Karpas-422 (cell line): ENCODE results near the gene CDC25B. TPM values are rescaled to one million over a fixed set of nuclear protein-coding genes. Genes with fewer than 3 reads are reported as not detected.
A peak's percentile ranks its signal among the peaks of the same experiment; 100 is the strongest.

Experiments used
- DNase-seq: peaks from one replicate; pipeline ENCODE4 v3.0.0-alpha.2; 2015
- H2AFZ ChIP-seq: fragments of 200-600 bp; sonication (generic); 2 replicates; pipeline ENCODE4 v1.6.1; 2014; ENCODE audit warnings: antibody characterized with exemption, low read length, mixed read lengths
- H3K27ac ChIP-seq: fragments of 200-600 bp; sonication (generic); 2 replicates; pipeline ENCODE4 v1.5.1; 2014; ENCODE audit warnings: mild to moderate bottlenecking, low read length, moderate library complexity
- H3K27me3 ChIP-seq: fragments of 200-600 bp; sonication (generic); 2 replicates; pipeline ENCODE4 v1.6.1; 2014; ENCODE audit warnings: low read length, mixed read lengths
- H3K36me3 ChIP-seq: fragments of 200-600 bp; sonication (generic); 2 replicates; pipeline ENCODE4 v1.6.1; 2014; ENCODE audit warnings: low read length, mixed read lengths; ENCODE audit not compliant: insufficient read depth
- H3K4me1 ChIP-seq: fragments of 200-600 bp; sonication (generic); 2 replicates; pipeline ENCODE4 v1.6.1; 2014; ENCODE audit warnings: mild to moderate bottlenecking, low read length, mixed read lengths
- H3K4me2 ChIP-seq: fragments of 200-600 bp; sonication (generic); 2 replicates; pipeline ENCODE4 v1.6.1; 2014; ENCODE audit warnings: low read length, low read depth, mild to moderate bottlenecking; ENCODE audit not compliant: poor library complexity, severe bottlenecking
- H3K4me3 ChIP-seq: fragments of 200-600 bp; sonication (generic); 2 replicates; pipeline ENCODE4 v1.5.1; 2014; ENCODE audit warnings: mild to moderate bottlenecking, antibody characterized with exemption, low read length, mixed read lengths
- H3K79me2 ChIP-seq: fragments of 200-600 bp; sonication (generic); 2 replicates; pipeline ENCODE4 v1.6.1; 2014; ENCODE audit warnings: mild to moderate bottlenecking, low read length, mixed read lengths
- H3K9ac ChIP-seq: fragments of 200-600 bp; sonication (generic); 2 replicates; pipeline ENCODE4 v1.6.0; 2014; ENCODE audit warnings: low read length
- H3K9me2 ChIP-seq: fragments of 200-600 bp; sonication (generic), shearing (Covaris generic); replicated peaks from 2 replicates; pipeline ENCODE4 v1.6.0; 2014; ENCODE audit warnings: mild to moderate bottlenecking, low read length, moderate library complexity; ENCODE audit not compliant: insufficient read depth
- H3K9me3 ChIP-seq: fragments of 300-700, 200-600 bp; sonication (generic); 2 replicates; pipeline ENCODE4 v1.6.1; 2014; ENCODE audit warnings: low read length, mixed read lengths
- H4K20me1 ChIP-seq: fragments of 200-600 bp; sonication (generic); 2 replicates; pipeline ENCODE4 v1.6.1; 2014; ENCODE audit warnings: mild to moderate bottlenecking, antibody characterized with exemption, low read length, low read depth; ENCODE audit not compliant: insufficient read depth
- total RNA-seq: library from RNA; depleted of rRNA; stranded (reverse); fragments of >200 nt; shearing (Covaris generic); gene quantifications from 2 replicates; pipeline ENCODE4 v1.2.3, GENCODE V29; 2014; ENCODE audit warnings: low replicate concordance

CDC25B gene
- total RNA-seq, 1 experiment from 2014 or later: 11.7 TPM

DNA sequence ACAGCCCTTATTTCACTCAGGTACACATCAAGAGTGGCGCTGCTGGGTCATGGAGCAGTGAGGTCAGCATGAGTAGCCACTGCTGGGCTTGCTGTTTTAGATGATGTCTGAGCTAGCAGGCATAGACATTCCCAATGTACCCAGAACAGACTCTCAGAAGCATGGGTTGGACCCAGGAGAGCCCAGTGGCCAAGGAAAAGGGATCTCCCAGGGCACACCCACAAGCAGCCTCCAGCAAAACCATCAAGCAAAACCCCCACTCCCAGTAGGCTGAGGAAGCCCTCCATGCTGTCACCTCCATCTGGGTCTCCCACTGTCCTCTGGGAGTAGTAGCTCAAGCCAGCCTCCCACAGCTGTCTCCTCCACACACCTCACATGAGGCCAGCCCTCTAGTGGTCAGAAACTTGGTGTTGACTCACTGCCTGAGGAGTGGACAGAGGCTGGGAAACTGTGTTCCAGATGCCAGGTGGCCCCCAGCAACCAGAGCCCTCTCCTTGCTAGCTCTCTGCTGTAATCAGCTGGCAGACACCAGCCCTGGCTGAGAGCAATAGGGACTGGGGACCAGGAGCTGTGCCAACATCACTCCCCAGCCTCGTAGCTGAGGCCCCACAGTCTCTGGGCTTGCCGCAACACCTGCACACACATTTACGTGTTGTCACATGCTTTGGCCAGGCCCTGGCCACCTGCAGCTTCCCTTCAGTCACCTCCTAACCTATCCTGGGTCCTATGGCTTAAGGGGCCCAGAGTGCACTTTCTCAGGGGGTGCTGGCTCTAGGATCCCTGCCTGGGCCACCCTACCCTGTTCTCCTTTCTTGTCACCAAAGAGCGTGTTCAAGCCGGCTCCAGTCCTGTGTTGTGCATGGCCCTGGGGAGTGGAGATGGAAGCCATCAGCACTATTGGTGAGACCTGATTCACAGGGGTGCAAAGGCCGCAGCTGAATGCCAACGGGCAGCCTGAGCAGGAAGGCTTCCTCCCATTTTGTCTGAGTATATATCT lies 22.3 kb downstream of the CDC25B start:
- no peak overlapping the region for H3K27ac ChIP-seq
- no peaks in the 10 kb centered on the region for H3K9me2 ChIP-seq
- H4K20me1 ChIP-seq: no peaks in the 10 kb centered on the region
- H3K79me2 ChIP-seq: peaks cover 13% of the 10 kb centered on the region
- H3K9me3 ChIP-seq: no peaks in the 10 kb centered on the region
- peaks cover 21% of the 10 kb centered on the region for H3K4me1 ChIP-seq
- peak; percentile 73 for DNase-seq
- H3K9ac ChIP-seq: no peak overlapping the region
- no peaks in the 10 kb centered on the region for H3K27me3 ChIP-seq
- H3K36me3 ChIP-seq: 0 out of 2 replicates have a peak, but pooled peaks cover 5% of the 10 kb centered on the region
- H2AFZ ChIP-seq: no peak overlapping the region
- no peak overlapping the region for H3K4me3 ChIP-seq
- no peak overlapping the region for H3K4me2 ChIP-seq

DNA sequence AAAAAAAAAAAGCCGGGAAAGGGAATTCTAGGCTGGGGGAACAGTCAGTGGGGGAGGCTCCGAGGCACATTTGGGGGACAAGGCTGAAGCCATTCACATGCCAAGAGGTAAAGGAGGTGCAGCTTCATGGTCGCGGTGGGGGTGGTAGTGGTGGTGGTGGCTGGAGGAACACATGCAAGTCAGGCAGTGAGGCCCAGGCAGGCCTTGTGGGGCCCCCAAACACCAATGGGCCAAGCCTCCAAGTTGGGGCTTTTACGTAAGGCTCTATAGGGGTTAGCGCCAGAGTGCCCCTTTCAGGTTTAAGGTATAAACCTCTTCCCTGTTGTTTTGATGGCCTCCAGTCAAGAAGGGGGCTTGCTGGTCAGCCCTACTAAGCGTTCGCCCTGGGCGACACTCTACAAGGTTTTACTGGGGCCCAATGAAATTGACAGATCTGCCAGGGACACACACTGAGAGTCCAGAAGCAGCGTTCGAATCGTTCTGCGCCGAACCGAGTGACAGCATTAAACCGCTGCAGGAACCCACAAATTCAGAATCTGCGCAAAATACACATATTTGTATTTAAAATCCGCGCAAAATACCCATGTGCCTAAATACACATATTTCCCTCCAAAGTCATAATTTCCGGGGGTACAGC lies 23.4 kb downstream of the CDC25B start:
- Histone ChIP-seq H3K27me3 (no peaks in the 10 kb centered on the region), H3K4me3 (peak overlapping the region; percentile 69), H3K4me1 (peaks cover 21% of the 10 kb centered on the region), H3K9me3 (no peaks in the 10 kb centered on the region), H3K79me2 (peaks cover 13% of the 10 kb centered on the region), H2AFZ (peak overlapping the region; percentile 93), H3K9me2 (no peaks in the 10 kb centered on the region), H3K36me3 (0 out of 2 replicates have a peak, but pooled peaks cover 5% of the 10 kb centered on the region), H3K27ac (peak overlapping the region; percentile 44), H4K20me1 (no peaks in the 10 kb centered on the region), H3K9ac (peak overlapping the region; percentile 82), H3K4me2 (peak overlapping the region; percentile 81)
- DNase-seq: peak; percentile 60

DNA sequence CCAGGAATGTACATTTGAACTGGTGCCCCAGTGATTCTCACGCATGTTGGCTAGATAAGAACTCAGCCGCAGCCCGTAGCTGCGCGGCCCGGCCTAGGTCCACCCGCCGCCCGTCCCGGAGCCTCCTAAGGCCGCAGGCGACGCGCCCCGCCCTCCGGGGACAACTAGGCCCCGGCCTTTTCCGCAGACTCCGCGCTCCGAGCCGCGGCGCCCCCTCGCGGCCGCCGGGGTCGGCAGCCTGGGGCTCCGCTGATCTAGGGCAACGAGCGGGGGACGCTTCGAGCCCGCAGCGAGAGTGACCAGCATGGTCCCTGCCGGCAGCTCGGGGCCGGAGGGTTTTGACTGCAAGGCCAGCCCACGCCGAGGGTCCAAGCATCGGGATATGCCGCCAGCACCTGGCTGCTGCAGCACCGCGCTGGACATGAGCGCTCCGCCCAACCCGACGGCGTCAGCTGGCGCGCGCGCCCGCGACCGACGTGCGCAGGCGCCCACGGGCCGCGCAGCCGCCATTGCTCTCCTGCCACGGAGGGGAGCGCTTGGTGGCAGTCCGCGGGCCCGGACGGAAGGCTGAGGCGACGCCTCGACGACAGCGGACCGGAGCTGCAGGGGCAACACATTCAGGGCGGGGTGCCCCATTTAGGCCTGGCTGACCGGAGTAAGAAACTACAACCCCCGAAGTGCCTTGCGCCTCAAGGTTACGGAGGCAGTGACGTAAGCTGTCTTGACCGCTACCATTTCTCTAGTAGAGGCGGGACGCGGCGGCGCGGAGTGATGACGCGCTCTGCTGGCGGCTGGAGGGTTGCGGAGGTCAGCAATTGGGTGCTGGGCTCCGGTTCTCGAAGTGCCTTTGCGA lies 24.2 kb downstream of the CDC25B start, which contains the start of gene AP5S1:
TSS of gene AP5S1 (plus strand) at position 500 of the 853 bp plus-strand sequence. CDS start 1,571 bp downstream, outside the sequence.
- H3K27ac ChIP-seq: peak within 1 kb of the TSS; percentile 44
- H4K20me1 ChIP-seq: no peaks in the 10 kb centered on the region
- H3K9me3 ChIP-seq: no peaks in the 10 kb centered on the region
- H3K9ac ChIP-seq: peak within 1 kb of the TSS; percentile 82
- H3K36me3 ChIP-seq: 0 out of 2 replicates have a peak, but pooled peaks cover 5% of the 10 kb centered on the region
- peaks cover 21% of the 10 kb centered on the region for H3K4me1 ChIP-seq
- H3K4me3 ChIP-seq: peak within 1 kb of the TSS; percentile 69
- peak within 1 kb of the TSS; percentile 81 for H3K4me2 ChIP-seq
- DNase-seq: peak; percentile 98
- peak within 1 kb of the TSS; percentile 93 for H2AFZ ChIP-seq
- H3K27me3 ChIP-seq: no peaks in the 10 kb centered on the region
- peaks cover 13% of the 10 kb centered on the region for H3K79me2 ChIP-seq
- no peaks in the 10 kb centered on the region for H3K9me2 ChIP-seq

DNA sequence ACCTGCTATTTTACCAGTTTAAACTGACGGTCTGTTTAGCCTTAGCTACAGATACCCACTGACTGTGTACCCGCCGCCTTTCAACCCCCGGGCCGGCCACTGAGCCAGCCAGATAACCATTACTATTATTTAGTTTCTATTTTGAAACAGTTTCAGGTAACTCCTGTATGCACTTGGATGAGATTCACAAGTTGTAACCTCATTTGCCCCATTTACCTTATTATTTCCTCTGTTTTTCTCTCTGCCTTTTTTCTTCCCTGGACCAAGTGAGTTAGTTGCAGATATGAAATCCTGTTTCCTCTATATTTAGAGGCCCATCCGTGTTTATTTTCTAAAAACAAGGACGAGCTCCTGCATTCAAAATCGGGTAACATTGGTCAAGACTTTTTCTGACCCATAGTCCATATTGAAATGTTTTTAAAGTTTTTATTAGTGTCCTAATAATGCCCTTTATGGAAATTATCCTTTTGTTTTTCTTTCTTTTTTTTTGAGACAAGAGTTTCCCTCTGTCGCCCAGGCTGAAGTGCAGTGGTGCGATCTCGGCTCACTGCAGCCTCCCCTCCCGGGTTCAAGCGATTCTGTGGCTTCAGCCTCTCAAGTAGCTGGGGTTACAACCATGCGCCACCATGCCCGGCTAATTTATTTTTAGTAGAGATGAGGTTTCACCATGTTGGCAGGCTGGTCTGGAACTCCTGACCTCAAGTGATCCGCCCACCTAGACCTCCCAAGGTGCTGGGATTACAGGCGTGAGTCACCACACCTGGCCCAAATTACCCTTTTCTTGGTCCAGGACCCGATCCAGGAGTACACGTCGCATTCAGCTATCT lies 25.0 kb downstream of the CDC25B start:
- H3K9me3 ChIP-seq: no peaks in the 10 kb centered on the region
- H3K27me3 ChIP-seq: no peaks in the 10 kb centered on the region
- H2AFZ ChIP-seq: peak overlapping the region; percentile 25
- peaks cover 13% of the 10 kb centered on the region for H3K79me2 ChIP-seq
- 0 out of 2 replicates have a peak, but pooled peaks cover 5% of the 10 kb centered on the region for H3K36me3 ChIP-seq
- H3K4me1 ChIP-seq: peaks cover 21% of the 10 kb centered on the region
- no peaks in the 10 kb centered on the region for H3K9me2 ChIP-seq
- peak overlapping the region; percentile 81 for H3K4me2 ChIP-seq
- H3K9ac ChIP-seq: peak overlapping the region; percentile 82
- H4K20me1 ChIP-seq: no peaks in the 10 kb centered on the region
- H3K4me3 ChIP-seq: peak overlapping the region; percentile 69
- no peak for DNase-seq
- H3K27ac ChIP-seq: peak overlapping the region; percentile 44

DNA sequence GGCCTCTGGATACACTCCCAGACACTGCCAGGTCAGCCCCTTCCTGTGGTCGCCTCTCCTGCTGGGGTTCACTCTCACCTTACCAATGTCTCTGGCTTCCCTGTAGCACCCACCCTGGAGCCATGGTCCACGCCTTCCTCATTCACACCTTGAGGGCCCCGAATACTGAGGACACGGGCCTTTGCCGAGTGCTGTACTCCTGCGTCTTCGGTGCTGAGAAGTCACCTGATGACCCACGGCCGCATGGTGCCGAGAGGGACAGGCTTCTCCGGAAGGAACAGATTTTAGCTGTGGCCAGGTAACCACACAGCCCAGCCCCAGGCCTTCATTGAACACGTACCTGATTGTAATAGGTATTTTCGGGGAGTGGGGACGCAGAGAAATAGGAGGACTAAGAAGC lies 25.9 kb downstream of the CDC25B start:
- 0 out of 2 replicates have a peak, but pooled peaks cover 5% of the 10 kb centered on the region for H3K36me3 ChIP-seq

DNA sequence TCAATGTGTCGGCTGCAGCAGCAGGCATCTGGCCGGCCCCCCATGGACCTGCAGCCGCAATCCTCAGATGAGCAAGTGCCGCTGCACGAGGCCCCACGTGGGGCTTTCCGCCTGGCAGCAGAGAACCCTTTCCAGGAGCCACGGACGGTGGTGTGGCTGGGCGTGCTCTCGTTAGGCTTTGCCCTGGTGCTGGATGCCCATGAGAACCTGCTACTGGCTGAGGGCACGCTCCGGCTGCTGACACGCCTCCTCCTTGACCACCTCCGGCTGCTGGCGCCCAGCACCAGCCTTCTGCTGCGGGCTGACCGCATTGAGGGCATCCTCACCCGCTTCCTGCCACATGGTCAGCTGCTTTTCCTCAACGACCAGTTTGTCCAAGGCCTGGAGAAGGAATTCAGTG lies 27.8 kb downstream of the CDC25B start:
- H3K4me2 ChIP-seq: no peak overlapping the region
- no peaks in the 10 kb centered on the region for H3K27me3 ChIP-seq
- no peaks in the 10 kb centered on the region for H3K9me2 ChIP-seq
- no peak overlapping the region for H3K27ac ChIP-seq
- no peak overlapping the region for H3K9ac ChIP-seq
- H3K79me2 ChIP-seq: peaks cover 13% of the 10 kb centered on the region
- no peaks in the 10 kb centered on the region for H4K20me1 ChIP-seq
- H3K36me3 ChIP-seq: 0 out of 2 replicates have a peak, but pooled peaks cover 5% of the 10 kb centered on the region
- no peaks in the 10 kb centered on the region for H3K9me3 ChIP-seq
- no peak overlapping the region for H3K4me3 ChIP-seq
- peaks cover 15% of the 10 kb centered on the region for H3K4me1 ChIP-seq
- no peak for DNase-seq
- H2AFZ ChIP-seq: no peak overlapping the region

More for the DNA sequence above, 25.9 kb downstream of the CDC25B start:
- peak overlapping the region; percentile 81 for H3K4me2 ChIP-seq
- no peaks in the 10 kb centered on the region for H3K9me2 ChIP-seq
- H3K9me3 ChIP-seq: no peaks in the 10 kb centered on the region
- no peak overlapping the region for H3K27ac ChIP-seq
- peaks cover 13% of the 10 kb centered on the region for H3K79me2 ChIP-seq
- no peaks in the 10 kb centered on the region for H3K27me3 ChIP-seq
- H2AFZ ChIP-seq: no peak overlapping the region
- H3K9ac ChIP-seq: no peak overlapping the region
- no peak for DNase-seq
- H3K4me3 ChIP-seq: no peak overlapping the region
- H4K20me1 ChIP-seq: no peaks in the 10 kb centered on the region
- H3K4me1 ChIP-seq: peaks cover 21% of the 10 kb centered on the region

DNA sequence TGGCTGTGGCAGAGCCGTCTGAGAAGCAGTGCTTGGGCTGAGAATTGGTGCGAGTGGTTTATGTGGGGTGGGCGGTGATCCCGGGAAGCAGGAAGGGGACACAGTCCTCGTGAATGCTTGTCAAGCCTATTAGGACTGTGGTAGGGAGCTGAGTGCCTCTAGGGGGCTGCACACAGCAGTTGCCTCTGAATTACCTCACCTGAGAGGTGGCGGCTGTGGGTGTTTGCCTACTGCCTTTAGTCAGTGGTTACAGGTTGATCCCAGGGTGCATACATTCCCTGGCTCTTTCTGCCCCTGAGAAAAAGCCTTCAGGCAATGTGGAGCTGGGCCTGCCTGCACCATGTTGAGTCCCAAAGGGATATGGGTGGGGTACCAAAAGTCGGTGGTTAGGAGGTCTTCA lies 29.4 kb downstream of the CDC25B start:
- Histone ChIP-seq H3K27me3 (no peaks in the 10 kb centered on the region), H3K9me3 (no peaks in the 10 kb centered on the region), H3K79me2 (peaks cover 13% of the 10 kb centered on the region), H3K36me3 (0 out of 2 replicates have a peak, but pooled peaks cover 5% of the 10 kb centered on the region), H3K4me2 (no peak overlapping the region), H3K9ac (no peak overlapping the region), H4K20me1 (no peaks in the 10 kb centered on the region), H2AFZ (no peak overlapping the region), H3K27ac (no peak overlapping the region), H3K4me1 (peaks cover 9% of the 10 kb centered on the region), H3K9me2 (no peaks in the 10 kb centered on the region), H3K4me3 (no peak overlapping the region)
- DNase-seq: no peak
